ENCODE data around the gene ANP32A.
"Not testable (repeated sequence)": the region's sequence is repeated elsewhere in the genome, so short reads cannot be mapped to it uniquely, and the experiment has no call there.

The ANP32A gene

DNA sequence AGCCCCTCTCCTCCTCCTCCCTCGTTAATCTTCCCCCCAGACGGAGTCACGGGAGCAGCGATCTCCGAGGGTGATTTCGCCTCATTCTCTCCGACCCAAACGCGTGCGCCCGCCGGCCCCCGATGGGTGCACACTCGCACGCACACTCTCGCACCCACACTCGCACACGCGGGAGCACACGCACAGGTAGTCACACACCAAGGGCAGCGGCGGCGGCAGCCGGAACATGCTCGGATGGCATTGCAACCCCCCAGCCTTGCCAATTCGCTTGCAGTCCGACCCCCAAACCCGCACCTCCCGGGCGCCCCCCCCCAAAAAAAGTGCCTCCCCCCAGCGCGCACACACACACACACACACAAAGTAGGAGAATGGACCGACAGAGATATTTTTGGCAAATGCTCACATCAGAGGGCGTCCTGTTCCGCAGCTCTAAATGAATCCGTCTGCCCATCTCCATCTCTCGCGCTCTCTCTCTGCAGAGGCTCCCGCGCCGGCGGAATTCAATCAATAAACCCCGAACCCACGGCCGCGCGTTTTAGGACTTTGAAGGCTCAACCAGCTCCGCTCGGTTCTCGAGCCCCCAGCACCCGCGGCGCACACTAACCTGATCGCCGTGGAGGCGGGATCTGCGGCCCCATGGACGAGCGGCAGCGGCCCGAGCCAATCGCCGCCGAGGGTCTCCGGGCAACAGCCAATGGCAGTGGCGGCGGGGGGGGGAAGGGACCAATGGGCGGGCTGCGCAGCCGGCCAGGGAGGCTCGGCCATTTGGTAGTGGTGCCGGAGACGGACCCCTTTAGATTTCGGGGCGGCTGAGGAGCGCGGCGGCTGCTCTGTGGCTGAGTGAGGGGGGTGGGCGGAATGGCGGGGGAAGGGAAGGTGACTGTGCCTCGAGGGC, at the start of gene ANP32A:
Gene ANP32A (minus strand): TSS at position 601 of the 895 bp plus-strand sequence. CDS start 144 bp downstream, at position 457.
- DNase-seq: peak; percentile 95

DNA sequence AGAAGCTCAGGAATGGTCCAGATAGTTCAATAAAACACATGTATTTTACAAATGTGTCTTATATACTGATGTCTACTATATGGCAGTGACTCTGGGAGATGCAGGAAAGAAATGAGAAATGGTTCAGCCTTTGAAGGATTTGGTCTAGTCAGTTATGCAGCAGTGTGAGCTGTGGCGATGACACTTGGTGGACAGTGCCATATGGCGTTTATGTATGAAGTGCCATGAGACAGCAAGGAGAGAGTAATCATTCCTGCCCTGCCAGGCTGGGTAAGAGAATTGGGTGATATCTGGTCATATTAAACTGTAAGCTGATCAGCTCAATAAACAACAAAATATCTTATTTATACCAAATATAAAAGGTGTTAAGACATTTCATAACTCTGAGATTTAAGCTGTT, 47.6 kb upstream of the ANP32A start:
- DNase-seq: no peak

DNA sequence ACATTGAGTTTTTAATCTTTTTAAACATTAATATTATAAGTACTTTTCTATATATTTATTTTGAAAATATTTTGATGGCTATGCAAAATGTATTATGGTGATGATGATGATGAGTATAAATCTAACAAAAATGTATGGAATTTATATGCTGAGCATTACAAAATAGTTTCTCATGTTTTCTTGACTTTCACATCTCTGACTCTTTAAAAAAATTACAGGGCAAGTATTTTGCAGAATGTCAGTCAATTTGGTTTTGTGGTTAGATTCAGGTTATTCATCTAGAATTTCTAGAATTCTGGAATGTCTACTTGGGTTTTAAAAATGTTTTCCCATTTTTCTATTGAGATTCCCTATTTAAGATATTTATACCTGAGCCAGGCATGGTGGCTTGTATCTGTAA, 41.7 kb upstream of the ANP32A start:
- DNase-seq: no peak

DNA sequence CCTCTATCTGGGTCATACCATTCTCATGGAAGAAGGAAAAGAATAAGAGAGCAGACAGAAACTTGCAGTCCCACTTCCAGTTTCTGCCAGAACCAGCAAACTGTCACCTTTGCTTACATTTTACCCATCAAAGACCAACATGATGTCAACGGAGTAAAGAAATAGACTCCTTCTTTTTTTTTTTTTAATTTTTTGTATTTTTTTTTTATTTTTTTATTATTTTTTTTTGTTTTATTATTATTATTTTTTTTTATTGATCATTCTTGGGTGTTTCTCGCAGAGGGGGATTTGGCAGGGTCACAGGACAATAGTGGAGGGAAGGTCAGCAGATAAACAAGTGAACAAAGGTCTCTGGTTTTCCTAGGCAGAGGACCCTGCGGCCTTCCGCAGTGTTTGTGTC, 38.0 kb upstream of the ANP32A start:
- DNase-seq: not testable (repeated sequence)

DNA sequence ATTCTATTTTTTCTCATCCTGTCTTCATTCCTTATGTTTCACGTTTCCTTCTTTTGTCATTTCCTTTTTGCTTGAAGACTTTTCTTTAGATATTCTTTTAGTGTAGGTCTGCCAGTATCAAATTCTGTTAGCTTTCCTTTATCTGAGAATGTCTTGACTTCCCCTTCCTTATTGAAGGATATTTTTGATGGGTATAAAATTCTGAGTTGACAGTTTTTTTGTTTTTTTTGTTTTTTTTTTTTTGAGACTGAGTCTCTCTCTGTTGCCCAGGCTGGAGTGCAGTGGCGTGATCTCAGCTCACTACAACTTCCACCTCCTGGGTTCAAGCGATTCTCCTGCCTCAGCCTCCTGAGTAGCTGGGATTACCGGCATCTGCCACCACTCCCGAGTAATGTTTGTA, 36.7 kb upstream of the ANP32A start:
- not testable (repeated sequence) for DNase-seq

DNA sequence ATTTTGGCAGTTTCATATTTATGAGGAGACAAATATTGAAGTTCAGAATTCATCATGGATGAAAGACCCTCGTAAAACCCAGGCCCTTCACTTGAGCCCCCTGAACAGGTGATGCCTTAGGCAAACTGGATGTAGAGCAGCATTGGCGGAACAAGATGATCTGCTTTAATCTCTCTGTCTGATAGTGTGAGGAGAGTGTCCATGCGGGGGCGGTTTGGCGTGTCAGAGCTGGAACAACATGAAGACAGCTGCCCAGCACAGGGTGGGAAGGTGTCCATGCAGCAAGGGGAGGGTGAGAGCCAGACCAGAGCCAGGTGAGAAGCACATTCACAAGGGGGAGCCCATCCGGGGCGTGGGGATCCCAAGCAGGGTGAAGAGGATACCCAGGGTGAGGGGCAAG, 31.8 kb upstream of the ANP32A start:
- DNase-seq: no peak

DNA sequence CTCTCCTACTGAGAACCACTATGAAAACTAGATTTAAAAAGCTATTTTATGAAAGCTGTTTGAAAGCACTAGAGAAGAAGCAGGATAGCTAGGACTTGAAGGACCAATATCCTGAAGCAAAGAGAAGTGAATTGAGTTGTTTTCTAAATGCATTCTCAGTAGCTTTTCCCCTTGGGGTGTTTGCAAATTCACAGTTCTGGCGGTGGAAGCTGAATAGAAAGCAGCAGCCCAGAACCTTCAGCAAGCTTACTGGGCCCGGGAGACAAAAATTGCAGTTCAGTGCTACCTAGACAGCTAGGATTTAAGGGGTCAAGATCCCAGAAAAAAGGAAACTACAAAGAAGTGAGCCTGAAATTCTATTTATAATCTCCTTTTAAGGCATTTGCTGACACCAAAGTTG, 31.3 kb upstream of the ANP32A start:
- no peak for DNase-seq

DNA sequence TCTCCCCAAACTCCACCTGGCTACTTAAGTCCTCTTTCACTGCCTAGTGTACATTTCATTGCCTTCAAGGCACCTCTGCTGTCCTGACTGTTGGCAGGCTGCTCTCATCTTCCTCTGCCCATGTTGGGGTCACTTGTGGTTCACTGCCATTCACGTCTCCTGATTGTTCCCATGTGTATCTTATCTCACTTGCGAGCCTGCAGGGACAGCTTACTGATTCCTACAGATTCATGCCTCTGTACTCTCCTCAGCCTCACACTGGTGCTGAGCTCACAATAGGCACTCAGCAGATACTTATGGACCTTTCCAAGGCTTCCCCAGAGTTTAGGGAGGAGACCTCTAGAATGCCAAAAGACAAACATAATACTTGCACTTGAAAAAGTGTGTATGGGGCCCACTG, 28.8 kb upstream of the ANP32A start:
- no peak for DNase-seq

DNA sequence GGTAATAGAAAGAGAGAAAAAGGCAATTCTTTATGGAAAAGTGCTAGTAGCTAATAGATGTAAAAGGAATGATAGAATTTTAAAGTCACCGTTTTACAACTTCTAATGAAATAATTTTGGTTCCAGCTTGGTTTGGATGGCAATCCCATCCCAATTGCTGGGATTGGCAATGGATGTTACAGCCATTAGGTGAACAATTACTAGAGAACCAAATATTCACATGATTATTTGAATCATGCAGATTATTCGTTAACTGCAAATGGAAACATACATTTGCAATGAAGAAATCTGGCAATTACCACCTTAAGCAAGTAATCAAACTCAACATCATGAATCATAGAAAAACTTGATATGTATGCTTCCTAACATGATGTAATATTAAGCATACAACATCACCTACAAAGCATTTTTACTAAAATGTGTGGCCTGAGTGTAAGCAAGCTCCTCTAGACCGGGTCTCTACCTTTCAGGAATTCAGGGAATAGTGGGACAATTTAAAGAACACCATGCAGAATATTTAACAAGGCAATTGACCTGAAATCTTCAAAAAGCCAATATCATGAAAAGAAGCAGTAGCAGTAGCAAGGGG, 26.2 kb upstream of the ANP32A start:
- no peak for DNase-seq

DNA sequence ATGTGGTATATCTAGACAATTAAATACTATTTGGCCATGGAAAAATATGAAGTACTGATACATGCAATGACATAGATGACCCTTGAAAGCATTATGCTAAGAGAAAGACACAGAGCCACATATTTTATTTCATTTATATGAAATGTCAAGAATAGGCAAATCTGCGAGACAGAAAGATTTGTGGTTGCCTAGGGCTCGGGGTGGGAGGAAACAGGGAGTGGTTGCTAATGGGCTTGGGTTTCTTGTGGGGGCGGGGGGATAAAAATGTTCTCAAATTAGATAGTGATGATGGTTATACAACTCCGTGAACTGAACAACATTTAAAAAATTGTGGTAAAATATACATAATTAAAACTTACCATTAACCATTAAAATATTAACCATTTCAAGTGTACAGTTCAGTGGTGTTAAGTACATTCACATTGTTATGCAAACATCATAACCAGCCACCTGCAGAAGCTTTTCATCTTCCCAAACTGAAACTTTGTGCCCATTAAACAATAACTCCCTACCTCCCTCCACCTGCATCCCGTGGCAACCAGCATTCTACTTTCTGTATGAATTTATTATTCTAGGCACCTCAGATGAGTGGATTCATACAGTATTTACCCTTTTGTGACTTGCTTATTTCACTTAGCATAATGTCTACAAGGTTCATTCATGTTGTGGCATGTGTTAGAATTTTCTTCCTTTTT, 24.3 kb upstream of the ANP32A start:
- DNase-seq: no peak

DNA sequence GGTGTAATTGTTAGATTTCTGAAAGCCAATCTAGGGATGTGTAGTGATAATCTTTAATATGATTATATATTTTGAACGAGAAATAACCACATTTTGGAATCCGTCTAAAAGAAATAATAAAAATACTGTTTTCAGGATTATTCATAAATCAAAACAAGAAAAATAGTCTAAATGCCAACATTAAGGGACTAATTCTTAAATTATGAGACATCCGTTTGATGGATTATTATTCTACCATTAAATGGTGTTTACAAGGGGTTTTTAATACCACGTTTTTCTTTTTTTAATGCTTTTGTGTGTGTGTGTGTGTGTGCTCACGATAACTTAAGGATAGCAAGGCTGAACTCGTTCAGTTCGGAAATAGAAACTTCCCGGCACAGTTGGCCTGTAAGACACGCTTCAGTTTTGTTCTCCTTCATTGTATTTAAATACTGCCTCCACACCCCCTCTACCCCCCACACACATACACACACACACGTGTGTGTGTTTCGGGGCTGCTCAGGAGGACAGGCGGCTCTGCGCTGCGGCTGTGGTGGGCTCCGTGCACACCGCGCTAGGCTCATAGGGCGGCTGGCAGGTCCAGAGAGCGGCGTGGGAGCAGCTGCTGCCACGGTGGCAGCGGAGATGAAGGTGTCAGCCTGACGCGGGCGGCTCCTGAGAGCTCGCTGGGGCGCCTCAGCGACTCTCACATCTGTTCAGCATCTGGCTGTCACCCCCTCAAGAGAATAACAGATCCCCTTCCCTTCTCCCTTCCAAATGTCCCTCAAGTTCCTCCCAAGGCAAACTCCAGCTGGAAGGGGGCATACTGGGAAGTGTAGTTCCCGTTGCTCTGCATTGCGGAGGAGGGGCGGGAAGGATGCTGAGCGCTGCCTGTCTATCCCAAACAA, 23.0 kb upstream of the ANP32A start:
- DNase-seq: no peak

DNA sequence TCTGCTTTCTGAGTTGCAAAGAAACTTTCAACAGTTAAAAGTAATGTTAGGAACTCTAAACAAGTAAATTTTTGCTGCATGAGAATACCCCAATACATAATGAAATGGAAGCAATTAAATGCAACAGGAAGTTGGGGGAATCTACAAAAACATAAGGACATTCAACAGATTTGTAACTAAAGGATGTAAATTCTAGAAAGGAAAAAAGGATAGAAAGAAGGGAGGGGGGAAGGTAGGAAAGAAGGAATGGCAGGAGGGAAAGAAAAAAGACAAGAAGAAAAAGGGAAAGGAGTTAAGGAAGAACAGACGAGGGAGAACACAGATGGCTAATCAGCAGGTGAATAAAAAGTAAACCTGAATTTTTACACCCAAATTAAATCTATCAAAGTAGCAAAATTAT, 22.3 kb upstream of the ANP32A start:
- DNase-seq: no peak

DNA sequence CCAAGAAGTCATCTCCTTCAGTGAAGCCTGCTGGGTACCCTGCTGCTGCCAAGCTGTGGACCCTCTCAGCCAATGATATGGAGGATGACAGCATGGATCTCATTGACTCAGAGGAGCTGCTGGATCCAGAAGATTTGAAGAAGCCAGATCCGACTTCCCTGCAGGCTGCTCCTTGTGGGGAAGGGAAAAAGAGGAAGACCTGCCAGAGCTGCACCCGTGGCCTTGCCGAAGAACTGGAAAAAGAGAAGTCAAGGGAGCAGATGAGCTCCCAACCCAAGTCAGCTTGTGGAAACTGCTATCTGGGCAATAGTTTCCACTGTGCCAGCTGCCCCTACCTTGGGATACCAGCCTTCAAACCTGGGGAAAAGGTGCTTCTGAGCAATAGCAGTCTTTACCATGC, 13.7 kb upstream of the ANP32A start:
- DNase-seq: peak; percentile 75

DNA sequence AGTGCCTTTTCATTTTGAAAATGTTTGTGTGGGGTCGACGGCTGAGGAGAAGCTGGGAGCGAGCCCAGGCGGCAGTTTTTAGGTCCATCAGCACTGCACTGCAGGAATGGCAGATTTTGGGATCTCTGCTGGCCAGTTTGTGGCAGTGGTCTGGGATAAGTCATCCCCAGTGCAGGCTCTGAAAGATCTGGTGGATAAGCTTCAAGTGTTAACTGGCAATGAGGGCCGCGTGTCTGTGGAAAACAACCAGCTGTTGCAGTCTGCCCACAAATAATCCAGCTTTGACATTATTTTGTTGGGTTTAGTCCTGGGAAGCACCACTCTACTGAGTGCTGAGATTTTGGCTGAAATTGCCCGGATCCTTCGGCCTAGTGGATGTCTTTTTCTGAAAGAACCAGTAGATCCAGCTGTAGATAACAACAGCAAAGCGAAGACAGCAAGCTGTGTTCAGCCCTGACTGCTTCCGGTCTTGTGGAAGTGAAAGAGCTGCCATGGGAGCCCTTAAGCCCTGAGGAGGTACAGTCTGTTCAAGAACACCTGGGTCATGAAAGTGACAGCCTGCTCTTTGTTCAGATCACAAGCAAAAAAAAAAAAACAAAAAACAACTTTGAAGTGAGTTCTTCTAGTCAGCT, 13.1 kb upstream of the ANP32A start:
- DNase-seq: no peak

DNA sequence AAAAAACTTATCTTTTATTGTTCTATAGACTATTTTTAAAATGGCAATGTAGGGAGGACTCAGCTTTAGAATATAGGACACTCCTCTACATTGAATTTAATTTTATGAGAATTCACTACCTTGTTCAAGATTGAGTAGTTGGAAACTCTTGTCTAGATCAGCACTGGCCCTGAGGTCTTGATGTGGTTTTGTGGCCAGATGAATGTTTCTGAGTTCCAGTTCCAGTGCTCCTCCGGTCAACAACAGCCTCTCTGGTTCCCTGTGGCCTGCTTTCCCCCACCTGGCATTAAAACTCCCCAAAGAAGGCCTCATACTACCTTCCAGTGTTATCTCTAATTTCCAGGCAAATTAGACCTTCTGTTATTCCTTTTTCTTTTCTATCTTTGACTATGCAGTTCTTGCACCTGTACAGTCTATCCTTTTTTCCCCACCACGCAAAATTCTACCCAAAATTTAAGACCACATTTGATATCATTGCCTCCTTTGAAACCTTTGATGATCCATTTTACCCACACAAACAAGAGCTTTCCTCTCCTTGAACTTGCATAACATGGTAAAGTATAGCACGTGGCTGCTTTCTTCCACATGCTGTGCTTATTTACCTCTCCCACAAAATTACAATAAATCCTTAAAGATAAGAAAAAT, 9.6 kb upstream of the ANP32A start:
- no peak for DNase-seq

DNA sequence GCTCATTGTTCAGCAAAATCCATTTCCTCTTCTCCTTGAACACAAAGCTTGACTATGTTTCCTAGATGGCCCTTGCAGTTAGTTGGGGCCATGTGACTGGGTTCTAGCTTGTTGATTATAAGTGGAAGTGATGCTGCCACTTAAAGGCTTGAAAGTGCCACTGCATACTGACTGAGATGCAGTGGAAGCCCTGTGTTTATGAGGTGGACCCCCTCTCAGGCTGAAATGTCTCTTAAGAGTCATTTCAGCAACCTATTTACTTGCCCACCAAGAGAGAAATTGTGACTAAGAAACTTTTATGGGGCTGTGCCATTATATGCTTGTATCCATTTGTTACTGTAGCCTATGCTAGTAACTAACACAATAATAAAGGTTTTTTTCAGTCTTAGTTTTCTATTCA, 8.4 kb upstream of the ANP32A start:
- DNase-seq: peak; percentile 54

DNA sequence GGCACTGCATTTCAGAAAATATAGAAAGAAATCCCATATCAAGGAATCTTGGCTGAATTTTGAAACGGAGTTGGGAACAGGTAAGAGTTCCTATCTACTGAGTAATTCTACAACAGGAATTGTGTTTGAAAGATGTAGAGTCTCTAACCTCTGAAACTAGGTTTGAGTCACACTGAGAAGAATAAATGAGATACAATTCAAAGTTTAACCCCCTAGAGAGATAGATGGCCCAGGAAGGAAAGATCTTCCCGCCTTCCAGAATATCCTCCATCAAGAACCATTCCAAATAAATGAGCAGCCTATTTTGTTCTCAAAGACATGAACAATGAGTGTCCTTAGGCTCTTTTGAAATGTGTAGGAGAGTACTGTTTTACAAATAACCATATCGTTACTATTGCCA, 2.9 kb upstream of the ANP32A start:
- DNase-seq: no peak

DNA sequence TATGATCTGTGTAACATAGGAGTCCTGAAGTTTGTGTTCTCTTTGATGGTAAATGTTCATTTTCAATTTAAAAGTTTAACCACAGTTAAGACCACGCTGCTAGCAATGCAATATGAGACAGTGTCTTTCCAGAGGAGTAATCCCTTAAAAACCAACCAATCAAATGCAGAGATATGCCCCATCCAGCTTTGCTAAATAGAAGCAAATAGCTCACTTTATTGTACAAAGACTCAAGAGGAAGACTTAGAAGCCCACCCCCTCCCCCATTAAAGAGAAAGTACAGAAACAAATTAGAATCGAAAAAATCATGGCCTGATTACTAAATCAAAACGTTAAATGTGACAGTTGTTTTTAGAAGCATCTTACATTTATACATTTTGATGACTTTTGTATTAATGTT, 2.1 kb upstream of the ANP32A start:
- no peak for DNase-seq

DNA sequence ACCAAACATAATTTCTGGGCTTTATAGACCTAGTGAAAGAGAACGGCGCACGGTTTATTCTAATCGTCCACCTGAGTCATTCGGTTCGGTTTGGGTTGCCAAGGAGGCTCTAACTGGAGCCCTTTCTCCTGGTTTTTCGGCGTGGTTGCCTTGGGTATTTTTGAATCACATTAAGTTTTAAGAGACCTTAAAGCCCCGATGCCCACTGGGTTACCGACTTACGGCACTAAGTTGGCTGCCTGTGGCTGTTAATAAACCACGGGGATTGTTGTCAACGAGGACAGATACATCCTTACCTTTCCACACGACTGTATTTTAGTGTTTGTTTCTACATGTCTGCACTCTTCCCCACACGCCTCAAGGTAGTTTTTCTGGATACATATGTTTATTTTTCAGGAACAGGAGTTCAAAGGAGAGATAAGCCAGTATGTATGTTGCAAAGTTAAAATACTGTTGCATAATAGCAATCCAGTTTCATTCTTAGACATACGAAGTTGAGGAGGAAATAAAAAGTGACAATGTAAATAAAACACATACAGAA, 1.2 kb upstream of the ANP32A start:
- DNase-seq: peak; percentile 83

DNA sequence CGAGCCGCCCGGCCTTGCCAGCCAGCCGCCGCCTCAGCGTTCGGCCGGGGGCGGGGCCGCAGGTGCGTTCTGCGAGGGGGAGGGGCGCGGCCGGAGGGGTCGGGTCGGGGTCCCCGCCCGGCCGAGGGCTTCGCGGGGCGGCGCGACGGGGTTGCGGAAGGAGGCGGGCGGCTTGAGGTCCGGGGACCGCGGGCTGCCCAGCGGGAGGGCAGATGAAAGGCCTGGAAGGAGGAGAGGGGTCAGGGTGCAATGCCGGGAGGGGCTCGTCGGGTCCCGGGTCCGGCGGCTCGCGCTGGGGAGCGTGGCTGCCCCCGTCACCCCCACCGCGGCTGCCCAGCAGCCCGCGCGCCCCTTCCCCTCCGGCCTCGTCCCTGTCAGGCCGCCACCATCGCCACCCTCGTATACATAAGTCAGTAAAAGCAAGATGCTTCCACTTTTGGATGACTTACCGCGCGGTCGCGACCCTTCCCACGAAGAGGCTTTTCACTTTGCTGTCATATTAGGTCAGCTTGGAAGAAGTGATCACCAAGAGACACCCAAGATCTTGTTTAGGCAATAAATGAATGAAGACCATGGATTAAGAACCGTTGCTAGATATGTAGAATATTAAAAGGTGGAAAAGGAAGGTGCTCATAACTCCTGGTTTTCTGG, 620 bp upstream of the ANP32A start:
- peak; percentile 7 for DNase-seq
